HG03521 (cell line): ENCODE data around the gene MED27.

Experiments used
- ATAC-seq: cut with Tn5 transposase; IDR thresholded peaks from one replicate; pipeline ENCODE4 v1.9.1; 2021; ENCODE audit warnings: mild to moderate bottlenecking, moderate library complexity; ENCODE audit not compliant: unreplicated experiment

The MED27 gene

GRCh38 chr9:132002643-132003318 is 76.9 kb downstream of the MED27 start:
- ATAC-seq: no peak

DNA sequence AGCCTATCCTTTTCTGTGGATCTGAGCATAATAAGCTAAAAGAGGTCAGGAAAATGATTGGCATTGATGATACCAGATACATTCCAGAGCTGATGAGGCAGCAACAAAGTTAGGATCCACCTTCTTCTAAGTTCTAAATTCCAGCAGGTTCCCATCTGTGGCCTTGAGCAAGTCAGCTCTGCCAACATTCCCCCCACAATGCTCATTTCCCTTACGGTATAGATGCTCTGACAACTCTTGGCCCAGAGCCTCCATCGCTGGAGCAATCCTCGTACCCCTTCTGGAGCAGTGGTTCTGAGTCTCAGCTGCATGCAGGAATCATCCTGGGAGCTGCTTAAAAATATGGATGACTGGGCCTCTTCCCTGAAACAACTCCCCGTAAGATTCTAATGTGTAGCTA is 78.1 kb downstream of the MED27 start:
- ATAC-seq: no peak

DNA sequence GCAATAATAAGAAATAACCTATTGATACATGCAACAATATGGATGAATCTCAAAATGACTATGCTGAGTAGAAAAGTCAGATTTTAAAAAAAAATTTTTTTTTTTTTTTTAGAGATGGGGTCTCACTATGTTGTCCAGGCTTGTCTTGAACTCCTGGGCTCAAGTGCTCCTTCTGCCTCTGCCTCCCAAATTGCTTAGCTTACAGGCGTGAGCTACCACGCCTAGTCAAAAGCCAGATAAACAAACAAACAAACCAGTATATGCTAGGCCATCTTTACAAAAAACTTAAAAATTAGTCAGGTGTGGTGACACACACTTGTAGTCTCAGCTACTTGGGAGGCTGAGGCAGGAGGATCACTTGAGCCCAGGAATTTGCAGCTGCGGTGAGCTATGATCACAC is 79.0 kb downstream of the MED27 start:
- ATAC-seq: no peak

DNA sequence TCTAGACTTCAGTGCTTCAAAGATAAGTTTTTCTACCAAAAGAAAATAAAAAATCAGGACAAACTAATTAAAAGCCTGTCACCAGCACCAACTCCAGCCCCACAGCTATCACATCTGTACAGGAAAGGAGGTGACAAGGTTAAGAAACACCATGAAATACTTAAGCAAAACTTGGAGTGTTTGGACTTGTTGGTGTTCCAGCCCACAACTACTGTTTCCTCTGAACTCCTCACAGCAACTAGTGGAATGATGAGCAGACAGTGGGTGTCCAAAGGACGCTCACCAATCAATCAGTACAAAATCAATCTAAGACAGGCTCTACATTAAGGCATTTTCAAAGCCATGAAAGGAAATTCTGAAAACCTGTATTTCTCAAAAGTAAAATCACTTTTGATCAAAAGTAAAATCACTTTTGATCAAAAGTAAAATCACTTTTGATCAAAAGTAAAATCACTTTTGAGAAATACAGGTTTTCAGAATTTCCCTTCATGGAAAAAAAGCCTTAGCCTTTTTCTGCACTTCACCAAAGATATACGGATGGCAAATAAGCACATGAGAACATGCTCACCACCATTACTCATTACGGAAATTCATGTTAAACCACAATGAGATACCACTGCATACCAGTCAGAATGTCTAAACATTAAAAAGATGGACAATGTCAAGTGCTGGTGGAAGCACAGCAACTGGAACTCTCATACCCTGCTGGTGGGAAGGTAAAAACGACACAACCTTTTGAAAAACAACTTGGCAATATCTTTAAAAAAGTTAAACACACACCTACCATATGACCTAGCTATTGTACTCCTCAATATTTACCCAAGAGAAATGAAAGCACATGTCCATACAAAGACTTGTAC is 79.7 kb downstream of the MED27 start:
- peak; percentile 48 for ATAC-seq

- no peak for ATAC-seq
Observed at GRCh38 chr9:131997779-131998178, 81.9 kb downstream of the MED27 start.

DNA sequence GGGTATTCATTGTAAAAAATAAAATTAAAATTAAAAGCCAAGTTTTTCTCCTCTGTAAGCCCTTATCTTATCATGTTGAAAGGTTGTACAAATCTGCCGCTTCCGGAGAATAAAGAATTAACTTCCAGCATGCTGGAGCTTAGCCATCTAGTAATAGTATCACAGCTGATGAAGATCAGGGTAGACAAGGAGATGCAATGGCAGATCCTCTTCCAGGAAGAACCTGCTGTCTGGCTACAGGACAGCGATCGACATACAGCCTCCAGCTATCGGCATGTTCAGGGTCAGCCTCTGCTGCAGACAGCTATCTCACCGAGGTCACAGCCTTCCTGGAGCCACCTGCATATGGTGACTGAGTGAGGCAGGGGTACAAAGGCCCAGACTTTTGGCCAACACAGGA is 82.6 kb downstream of the MED27 start:
- no peak for ATAC-seq

DNA sequence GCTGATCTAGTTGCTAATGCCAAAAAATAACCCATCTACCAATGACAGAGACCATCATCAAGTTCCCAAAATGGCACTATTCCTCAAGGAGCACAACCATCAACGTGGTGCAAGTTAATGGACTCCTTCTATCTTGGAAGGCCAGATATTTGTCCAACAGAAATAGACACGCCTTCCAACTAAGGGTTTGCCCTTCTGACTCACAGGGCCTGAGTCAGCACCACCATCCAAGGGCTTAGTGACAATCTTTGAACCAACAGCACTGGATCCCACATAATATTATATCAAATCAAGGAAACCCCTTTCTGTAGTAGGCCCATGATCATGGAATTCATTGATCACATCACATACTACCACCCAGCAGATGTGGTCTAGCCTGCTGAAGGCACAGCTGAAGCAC is 84.3 kb downstream of the MED27 start:
- no peak for ATAC-seq

DNA sequence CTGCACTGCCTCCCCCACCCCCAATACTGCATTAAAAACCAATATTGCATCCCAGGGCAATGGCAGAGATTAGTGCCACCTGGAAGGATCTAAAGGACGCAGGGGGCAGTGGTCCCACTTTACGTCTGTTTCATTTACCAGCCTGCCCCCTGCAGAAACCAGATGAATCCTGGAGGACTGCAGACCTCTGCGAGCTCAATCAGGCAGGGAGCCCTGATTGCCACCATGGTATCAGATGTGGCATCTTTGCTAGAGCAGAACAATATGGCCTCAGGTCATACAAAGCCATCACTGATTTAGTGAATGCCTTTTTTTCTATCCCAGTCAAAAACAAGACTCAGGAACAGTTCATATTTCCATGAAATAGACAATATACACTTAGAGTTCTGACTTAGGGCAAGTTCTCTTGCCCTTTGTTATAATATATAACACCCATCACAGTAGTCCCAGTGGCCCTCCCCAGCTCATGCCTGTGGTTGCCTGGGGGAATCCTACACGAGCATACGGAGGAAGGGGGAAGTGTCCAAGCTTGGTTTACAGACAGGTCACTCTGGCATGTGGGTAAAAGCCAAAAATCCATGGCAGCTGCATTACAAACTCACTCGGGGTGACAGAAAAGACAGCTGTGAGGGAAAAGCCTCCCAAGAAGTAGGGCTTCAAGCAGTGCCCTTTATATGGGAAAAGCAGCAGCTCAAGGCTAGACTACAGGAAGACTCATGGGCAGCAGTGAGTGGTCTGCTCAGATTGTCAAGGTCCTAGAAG is 85.1 kb downstream of the MED27 start:
- ATAC-seq: no peak

GRCh38 chr9:131992906-131993657 is 86.6 kb downstream of the MED27 start:
- ATAC-seq: no peak

DNA sequence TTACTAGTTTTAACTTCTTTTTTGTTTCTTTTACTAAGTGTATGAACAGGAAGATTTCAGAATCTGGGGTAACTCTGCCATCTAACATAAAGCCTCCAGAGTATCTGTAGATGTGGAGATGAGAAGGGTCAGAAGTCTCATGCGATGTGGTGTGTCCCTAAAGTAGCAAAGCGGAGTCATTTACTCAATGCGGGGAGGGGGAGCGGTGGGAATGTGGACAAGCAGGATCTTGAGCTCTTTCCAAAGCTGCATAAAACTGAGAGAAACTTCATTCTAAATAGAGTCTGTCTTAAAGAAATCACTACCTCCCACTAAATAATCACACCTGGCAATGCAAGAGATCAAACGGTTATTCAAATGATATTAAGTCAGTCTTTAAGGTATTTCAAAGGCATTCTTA is 92.4 kb downstream of the MED27 start:
- no peak for ATAC-seq

DNA sequence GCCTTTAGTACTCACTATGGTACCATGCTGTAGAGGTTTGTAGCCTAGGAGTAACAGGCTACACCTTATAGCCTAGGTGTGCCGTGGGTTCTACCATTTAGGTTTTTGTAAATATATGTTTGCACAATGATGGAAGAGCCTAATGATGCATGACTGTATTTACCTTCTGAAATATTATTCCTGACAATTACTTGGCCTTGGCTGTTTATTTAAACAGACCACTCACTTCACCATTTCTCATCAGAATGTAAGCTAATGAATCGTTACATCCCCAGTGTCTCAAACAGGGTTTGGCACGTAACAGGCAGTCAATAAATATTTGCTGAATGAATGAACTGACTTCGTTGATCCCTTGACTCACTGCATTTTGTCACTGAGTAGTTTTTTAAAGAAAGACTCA is 93.1 kb downstream of the MED27 start:
- ATAC-seq: no peak

GRCh38 chr9:131986089-131986488 is 93.6 kb downstream of the MED27 start:
- ATAC-seq: no peak

- no peak for ATAC-seq
Observed at GRCh38 chr9:131984564-131984963, 95.1 kb downstream of the MED27 start.

DNA sequence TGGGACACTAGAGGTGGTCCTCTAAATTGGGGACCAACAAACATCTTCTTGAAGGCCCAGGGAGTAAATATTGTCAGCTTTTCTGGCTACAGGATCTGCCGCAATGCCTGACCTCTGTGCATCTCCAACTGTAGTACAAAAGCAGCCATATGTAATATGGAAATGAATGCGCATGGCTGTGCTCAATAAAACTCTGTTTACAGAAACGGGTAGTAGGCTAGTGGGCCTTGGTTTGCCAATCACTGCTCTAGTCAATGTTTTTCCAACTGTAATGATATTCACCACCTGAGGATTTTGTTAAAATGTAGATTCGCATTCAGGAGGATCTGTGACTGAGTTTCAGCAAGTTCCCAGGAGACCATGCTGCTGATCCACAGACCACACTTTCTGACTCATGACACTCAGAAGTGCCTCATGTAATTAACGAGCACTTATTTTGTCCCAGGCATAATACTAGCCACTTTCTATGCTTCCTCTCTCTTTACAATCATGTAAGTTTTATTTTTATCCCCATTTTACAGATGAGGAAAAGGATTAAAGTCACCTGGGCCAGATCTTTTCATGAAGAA is 96.9 kb downstream of the MED27 start:
- no peak for ATAC-seq

DNA sequence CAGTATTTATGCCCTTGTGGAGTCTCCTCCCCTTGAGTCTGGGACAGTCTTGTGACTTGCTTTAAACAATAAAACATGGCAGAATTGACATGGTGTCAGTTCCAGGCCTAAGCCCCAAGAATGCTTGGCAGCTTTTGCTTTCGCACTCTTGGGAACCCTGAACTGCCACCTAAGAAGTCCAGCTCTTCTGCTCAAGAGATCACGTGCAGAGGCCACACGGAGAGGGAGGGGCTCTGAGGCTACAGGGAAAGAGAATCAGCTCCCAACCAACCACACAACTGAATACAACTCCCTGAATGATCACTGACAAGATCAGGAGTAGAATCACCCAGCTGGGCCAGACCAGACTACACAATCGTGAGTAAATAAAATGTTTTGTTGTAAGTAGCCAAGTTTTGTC is 97.6 kb downstream of the MED27 start:
- ATAC-seq: no peak

DNA sequence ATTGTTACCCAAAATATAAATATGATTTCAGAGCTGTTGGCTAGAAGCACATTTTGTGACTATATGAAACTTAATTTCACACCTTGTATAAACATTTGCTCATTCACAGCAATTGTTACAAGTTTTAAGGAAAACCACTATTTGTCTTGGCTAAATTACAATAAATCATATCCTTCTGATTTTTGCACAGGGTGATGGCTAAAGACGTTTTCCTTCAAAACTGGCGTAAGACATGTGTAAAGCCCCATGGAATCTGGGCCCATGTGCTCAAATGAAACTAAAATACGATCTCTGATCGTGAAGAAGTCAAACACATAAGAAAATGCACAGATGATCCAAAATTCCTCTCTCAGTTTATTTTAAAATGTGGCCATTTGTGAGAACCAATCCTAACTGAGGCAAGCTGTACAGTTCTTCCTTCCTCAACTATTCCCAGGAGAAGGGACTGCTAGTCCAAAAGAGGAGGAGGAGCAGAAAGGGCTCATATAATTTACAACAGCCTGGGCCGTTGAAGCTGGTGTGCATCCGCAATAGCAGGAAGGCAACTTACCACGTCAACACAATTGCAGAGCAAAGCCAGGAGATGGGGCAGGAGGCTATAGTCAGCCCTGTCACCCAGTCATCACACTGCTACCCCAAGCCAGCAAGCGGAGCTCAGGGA is 98.4 kb downstream of the MED27 start:
- ATAC-seq: no peak

GRCh38 chr9:131980267-131981016 is 99.2 kb downstream of the MED27 start:
- ATAC-seq: no peak

DNA sequence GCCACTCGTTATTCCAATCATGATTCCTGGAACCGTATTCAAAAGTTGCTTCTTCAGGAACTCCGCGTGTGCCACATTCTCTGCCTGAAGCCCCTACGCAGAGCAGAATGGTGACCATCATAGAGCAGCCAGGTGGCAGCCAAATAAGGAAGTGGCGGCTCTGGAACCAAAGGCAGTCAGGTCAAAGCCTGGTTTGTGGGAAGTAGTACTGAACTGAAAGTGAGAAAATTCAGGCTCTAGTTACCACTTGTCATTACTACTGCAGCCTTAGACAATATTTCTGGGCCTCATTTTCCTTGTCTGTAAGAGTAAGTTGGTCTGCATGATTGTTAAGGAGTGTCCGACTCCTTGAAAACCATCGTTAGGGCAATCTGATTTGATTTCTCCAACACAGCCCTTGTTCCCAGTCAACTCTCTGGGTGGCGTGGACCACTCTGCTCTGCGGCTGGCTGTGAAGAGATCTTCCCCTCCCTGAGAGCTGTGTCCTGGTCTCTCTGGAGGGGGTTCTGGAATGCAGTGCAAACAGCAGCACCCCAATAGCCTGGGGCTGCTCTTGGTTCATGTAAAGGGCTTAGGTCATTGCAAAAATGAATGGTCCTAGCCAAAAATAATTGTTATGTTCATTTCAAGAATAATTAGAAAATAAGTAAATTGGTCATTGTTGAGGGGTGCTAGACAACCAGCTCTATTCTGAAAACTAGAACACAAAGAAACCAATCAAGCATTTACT is 102.4 kb downstream of the MED27 start:
- no peak for ATAC-seq
